Transverse colon (tissue), 4 donors: ENCODE measurements around the gene AHCY.
"Not testable (repeated sequence)": the region's sequence is repeated elsewhere in the genome, so short reads cannot be mapped to it uniquely, and the experiment has no call there.

ENCODE experiments used
- POLR2AphosphoS5 ChIP-seq, 3 donors: sonication (generic); formaldehyde crosslinking; IDR thresholded peaks; one replicate each; pipeline ENCODE4 v1.6.1; 2016; ENCODE audit warnings: antibody characterized with exemption in 3 of 3
- TF ChIP-seq, protein P1 (sequence below), 5 experiments: fragments of 200-600 bp in 3 of 5; fragments of 450-650 bp in 2 of 5; sonication (generic) in 3 of 5; IDR thresholded peaks; 1 replicate in 2 of 5; 2 replicates in 3 of 5; pipeline ENCODE4 v1.5.1; 2016 to 2017; ENCODE audit warnings: antibody characterized with exemption in 5 of 5, inconsistent platforms in 3 of 5, mild to moderate bottlenecking in 2 of 5, moderate library complexity in 1 of 5

DNA sequence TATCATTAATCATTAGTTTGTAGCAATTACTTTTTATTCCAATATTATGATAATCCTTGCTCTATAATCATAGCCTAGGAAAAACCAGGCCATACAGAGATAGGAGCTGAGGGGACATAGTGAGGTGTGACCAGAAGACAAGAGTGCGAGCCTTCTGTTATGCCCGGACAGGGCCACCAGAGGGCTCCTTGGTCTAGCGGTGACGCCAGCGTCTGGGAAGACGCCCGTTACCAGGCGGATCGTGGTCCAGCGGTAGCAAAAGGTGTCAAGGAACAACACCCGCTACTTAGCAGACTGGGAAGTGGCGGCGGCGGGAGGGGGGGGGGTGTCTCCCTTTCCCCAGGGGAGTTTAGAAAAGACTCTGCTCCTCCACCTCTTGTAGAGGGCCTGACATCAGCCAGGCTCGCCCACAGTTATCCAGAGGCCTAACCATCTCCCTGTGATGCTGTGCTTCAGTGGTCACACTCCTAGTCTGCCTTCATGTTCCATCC, 4.8 kb downstream of the AHCY start:
- not testable (repeated sequence) for TF ChIP-seq POLR2AphosphoS5 (IDR thresholded peaks at IDR 0.05)
- TF ChIP-seq, protein P1, sequence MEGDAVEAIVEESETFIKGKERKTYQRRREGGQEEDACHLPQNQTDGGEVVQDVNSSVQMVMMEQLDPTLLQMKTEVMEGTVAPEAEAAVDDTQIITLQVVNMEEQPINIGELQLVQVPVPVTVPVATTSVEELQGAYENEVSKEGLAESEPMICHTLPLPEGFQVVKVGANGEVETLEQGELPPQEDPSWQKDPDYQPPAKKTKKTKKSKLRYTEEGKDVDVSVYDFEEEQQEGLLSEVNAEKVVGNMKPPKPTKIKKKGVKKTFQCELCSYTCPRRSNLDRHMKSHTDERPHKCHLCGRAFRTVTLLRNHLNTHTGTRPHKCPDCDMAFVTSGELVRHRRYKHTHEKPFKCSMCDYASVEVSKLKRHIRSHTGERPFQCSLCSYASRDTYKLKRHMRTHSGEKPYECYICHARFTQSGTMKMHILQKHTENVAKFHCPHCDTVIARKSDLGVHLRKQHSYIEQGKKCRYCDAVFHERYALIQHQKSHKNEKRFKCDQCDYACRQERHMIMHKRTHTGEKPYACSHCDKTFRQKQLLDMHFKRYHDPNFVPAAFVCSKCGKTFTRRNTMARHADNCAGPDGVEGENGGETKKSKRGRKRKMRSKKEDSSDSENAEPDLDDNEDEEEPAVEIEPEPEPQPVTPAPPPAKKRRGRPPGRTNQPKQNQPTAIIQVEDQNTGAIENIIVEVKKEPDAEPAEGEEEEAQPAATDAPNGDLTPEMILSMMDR (IDR thresholded peaks at IDR 0.05) = peak; percentile 27 to 37 (median 29)
